ENCODE measurements around the gene NPSR1.
"Not testable (repeated sequence)": the region's sequence is repeated elsewhere in the genome, so short reads cannot be mapped to it uniquely, and the experiment has no call there.

DNA sequence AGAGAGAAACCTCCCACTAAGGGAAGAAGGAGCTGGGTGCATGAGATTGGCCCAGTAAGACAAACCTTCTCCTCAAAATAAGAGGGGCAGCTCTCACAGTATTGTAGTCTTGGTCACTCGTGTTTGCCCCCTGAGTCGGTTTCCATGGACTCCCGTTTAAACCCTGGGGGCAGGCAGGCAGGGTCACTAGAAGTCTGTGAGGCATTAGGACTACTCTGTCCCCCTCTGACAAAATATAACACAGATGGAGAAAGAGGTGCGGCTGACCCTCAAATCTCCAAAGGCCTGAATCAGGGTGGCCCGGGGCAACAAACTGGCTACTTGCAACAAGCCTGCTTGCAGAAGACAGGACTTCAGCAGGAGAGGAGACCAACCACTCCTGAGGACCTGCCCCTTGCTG is 210.6 kb downstream of the NPSR1 start:
- TF ChIP-seq, protein P1, sequence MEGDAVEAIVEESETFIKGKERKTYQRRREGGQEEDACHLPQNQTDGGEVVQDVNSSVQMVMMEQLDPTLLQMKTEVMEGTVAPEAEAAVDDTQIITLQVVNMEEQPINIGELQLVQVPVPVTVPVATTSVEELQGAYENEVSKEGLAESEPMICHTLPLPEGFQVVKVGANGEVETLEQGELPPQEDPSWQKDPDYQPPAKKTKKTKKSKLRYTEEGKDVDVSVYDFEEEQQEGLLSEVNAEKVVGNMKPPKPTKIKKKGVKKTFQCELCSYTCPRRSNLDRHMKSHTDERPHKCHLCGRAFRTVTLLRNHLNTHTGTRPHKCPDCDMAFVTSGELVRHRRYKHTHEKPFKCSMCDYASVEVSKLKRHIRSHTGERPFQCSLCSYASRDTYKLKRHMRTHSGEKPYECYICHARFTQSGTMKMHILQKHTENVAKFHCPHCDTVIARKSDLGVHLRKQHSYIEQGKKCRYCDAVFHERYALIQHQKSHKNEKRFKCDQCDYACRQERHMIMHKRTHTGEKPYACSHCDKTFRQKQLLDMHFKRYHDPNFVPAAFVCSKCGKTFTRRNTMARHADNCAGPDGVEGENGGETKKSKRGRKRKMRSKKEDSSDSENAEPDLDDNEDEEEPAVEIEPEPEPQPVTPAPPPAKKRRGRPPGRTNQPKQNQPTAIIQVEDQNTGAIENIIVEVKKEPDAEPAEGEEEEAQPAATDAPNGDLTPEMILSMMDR (IDR thresholded peaks at IDR 0.05 in 4 of 5, conservative IDR thresholded peaks at IDR 0.05 in 1 of 5), result not testable (repeated sequence)
- TF ChIP-seq POLR2A (IDR thresholded peaks at IDR 0.05), result not testable (repeated sequence)
